NCI-H146 (cell line): ENCODE data around the gene ZC3H15.
"Not testable (repeated sequence)": the region's sequence is repeated elsewhere in the genome, so short reads cannot be mapped to it uniquely, and the experiment has no call there.

Experiments
- DNase-seq: peaks from one replicate; lab custom pipeline; 2025; lab: John Stamatoyannopoulos, UW

Gene ZC3H15

GRCh38 chr2:186493564-186494085 lies 7.6 kb downstream of the ZC3H15 start:
- DNase-seq: no peak

GRCh38 chr2:186496401-186496800 lies 10.3 kb downstream of the ZC3H15 start:
- no peak for DNase-seq

- no peak for DNase-seq
These were observed 11.9 kb downstream of the ZC3H15 start for GRCh38 chr2:186497928-186498327.

DNA sequence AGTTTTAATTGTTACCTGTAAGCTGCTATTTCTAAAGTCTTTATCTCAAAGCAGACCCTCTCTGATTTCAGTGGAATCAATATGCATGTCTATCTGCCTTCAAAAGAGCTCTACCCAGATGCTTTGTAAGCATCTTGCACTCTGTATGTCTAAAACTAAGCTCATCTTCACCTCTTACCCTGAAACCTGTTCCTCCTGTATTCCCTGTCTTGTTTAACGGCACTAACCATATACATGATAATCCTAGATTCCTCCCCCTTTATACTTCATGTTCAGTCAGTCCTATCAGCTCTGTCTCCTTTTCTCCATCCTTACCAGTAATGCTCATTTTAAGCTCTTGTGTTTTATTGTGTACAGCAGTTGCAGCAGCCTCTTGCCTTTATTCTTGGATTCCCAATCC lies 12.8 kb downstream of the ZC3H15 start:
- DNase-seq: no peak

- peak; percentile 4 for DNase-seq
These were observed 18.0 kb downstream of the ZC3H15 start for GRCh38 chr2:186503827-186504606.

- no peak for DNase-seq
These were observed 22.2 kb downstream of the ZC3H15 start for GRCh38 chr2:186508263-186508662.

- DNase-seq: no peak
These were observed 29.3 kb downstream of the ZC3H15 start for GRCh38 chr2:186515376-186515775.

- DNase-seq: no peak
These were observed 30.3 kb downstream of the ZC3H15 start for GRCh38 chr2:186516396-186516795.

- no peak for DNase-seq
These were observed 31.0 kb downstream of the ZC3H15 start for GRCh38 chr2:186517090-186517489.

- no peak for DNase-seq
These were observed 32.2 kb downstream of the ZC3H15 start for GRCh38 chr2:186518291-186518690.

DNA sequence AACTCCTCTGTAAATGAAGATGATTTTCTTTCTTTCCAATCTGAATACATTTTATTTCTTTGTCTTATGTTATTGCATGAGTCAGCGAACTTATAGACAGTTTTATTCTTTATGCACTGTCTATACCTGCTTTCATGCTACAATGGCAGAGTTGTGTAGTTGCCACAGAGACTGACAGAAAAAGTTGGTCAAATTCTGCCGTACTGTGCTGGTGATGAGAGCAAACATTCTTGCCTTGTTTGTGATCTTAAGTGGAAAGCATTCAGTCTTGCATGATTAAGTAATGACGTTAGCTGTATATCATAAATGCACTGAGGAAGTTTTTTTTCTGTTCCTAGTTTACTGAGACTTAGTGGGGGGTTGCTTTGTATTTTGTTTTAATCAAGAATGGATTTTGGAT lies 32.9 kb downstream of the ZC3H15 start:
- DNase-seq: no peak

DNA sequence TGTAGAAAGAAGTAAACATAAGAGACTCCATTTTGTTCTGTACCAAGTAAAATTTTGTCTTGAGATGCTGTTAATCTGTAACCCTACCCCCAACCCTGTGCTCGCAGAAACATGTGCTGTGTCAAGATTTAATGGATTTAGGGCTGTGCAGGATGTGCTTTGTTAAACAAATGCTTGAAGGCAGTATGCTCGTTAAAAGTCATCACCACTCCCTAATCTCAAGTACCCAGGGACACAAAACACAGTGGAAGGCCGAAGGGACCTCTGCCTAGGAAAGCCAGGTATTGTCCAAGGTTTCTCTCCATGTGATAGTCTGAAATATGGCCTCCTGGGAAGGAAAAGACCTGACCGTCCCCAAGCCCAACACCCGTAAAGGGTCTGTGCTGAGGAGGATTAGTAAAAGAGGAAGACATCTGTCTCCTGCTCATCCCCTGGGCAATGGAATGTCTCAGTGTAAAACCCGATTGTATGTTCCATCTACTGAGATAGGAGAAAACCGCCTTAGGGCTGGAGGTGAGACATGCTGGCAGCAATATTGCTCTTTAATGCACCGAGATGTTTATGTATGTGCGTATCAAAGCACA lies 35.6 kb downstream of the ZC3H15 start:
- not testable (repeated sequence) for DNase-seq

DNA sequence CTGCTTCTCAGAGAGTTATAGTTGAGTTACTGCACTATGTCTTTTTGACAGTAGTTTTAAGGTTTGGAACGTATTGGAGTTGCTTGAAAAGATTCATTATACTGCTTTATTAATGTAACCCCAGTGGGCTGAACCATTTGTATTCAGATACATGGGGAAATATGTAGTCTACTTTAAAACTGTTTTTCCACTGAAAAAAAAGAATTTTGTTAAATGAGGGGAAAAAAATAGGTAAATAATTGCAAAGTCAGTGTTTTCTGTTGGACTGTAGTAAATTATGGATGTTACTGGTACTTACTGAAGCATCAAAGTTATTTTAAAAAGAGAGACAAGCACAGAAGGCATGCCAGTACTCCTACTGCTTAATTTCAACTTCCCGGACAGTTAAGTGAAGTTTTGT lies 36.4 kb downstream of the ZC3H15 start:
- DNase-seq: no peak

DNA sequence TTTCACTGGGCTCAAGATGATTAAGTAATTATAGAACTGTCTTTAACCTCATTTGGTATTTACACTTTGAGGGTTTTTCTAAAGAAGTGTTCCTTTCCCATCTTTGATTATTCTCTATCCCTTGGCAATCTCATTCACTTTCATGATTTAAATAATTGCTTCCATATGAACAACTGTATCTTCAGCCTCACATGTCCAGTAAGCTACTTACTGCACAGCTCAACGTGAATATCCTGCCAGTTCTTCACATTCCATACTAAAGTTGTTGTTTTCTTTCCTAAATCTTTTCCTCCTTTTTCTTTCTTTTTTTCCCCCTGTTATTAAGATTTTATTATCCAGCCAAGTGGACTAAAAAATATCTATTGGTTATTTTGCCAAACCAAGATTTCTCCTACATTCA lies 37.7 kb downstream of the ZC3H15 start:
- no peak for DNase-seq

GRCh38 chr2:186526281-186526680 lies 40.2 kb downstream of the ZC3H15 start:
- no peak for DNase-seq

- no peak for DNase-seq
These were observed 44.3 kb downstream of the ZC3H15 start for GRCh38 chr2:186530314-186530713.

GRCh38 chr2:186531257-186531775 lies 45.3 kb downstream of the ZC3H15 start:
- no peak for DNase-seq

GRCh38 chr2:186532891-186533290 lies 46.8 kb downstream of the ZC3H15 start:
- DNase-seq: no peak

DNA sequence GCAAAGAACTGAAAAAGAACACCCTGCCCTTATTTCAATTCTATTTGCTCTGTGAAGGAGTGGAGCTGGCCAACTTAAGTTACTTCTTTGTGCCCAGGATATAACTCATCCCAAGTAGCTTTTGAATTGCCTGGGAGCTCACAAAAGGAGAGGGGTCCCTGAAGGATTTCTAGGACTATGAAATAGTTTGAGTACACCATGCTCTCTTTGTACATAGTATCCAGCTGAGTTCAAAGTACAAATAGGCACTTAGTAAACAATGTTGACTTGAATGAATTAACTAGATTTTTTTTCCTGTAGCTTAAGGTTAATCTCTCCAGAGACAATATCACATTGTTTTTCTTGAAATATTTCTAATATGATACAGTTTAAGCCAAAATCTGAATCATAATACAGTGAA lies 47.7 kb downstream of the ZC3H15 start:
- no peak for DNase-seq

DNA sequence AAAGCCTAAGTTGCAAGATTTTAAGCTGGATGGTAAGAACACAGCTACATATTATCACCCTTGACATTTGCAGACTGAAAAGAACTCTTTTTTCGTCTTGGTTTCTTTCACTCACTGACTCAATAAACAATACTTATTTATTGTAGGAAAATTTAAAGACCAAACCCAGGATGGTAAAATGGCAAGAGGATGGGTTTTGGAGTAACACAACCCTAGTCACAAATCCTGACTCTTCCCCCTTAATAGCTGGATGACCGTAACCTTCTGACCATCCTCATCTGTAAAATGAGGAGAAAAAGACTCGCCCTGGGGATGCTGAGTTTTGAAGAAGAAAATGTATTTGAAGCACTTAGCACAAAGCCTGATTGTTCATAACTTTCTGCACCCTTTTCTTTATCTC lies 48.3 kb downstream of the ZC3H15 start:
- no peak for DNase-seq

DNA sequence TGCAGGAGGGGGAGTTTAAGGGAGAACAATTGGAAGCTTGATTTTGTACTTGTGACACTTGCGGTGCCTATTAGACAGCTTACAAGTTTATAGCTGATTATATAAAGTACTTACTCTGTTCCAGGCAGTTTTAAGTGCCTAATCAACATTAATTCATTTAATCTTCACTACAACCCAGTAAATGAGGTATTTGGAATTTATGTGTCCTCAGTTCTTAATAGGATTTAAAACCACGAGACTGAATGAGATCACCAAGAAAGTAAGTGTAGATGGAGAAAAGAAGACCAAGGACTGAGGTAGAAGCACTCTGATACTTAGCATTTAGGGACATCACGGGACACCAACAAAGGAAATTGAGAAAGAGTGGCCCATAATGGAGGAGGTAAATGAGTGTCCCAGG lies 49.8 kb downstream of the ZC3H15 start:
- DNase-seq: no peak

DNA sequence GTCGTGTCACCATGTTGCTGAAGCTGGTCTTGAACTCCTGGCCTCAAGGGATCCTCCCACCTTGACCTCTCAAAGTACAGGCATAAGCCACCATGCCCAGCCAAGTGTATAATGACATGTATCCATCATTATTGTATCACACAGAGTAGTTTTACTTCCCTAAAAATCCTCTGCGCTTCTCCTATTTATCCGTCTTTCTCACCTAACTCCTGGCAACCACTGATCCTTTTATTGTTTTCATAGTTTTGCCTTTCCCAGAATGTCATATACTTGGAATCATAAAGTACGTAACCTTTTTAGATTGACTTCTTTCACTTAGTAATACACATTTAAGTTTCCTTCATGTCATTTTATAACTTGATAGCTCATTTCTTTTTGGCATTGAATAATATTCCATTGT lies 51.0 kb downstream of the ZC3H15 start:
- no peak for DNase-seq

DNA sequence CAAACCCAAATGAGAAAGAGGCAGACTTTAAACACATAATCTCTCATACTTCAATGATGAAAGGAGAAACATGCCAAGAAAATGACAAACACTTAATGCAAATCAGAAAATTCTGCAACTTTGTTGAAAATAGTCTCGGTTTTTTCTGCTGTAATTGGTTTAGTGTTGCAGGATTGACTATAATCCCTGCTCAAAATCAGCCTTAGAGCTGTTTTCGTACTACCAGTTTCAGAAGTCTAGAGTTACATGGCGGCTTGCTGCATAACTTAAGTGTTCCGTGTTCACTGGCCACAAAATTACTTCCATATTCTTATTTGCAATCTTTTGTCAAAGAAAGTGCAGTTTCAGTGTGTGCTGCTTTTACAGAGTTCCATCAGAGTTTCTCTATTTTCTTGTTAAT lies 54.9 kb downstream of the ZC3H15 start:
- no peak for DNase-seq
